ENCODE data around the gene NEAT1.

The NEAT1 gene

DNA sequence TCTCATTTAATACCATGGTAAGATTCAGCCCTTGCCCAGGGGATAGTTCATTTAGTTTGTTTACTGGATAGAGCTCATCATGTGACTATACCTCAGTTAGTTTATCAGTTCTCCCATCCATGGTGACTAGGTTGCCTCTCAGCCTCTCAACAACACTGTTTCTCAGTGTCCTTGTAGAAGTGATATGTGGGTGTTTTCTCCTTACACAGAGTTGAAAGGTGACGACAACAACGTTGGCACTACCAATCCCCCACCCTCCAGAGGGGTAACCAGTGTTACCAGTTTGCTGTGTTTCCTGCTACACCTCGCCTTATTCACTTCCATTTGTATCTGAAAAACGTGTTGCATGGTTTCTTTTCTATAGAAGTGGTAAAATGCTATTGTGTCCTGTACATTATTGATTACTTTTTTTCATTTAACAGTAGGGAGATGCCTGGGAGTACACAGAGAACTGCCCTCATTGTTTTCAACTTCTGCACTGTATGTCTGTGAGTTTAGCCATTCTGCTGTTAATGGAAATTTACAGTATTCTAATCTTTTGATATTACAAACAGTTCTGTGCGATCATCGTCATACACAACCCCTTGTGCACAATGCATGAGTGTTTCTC, 11.6 kb downstream of the NEAT1 start:
- DNase-seq (ENCODE audit: low read depth): no peak

DNA sequence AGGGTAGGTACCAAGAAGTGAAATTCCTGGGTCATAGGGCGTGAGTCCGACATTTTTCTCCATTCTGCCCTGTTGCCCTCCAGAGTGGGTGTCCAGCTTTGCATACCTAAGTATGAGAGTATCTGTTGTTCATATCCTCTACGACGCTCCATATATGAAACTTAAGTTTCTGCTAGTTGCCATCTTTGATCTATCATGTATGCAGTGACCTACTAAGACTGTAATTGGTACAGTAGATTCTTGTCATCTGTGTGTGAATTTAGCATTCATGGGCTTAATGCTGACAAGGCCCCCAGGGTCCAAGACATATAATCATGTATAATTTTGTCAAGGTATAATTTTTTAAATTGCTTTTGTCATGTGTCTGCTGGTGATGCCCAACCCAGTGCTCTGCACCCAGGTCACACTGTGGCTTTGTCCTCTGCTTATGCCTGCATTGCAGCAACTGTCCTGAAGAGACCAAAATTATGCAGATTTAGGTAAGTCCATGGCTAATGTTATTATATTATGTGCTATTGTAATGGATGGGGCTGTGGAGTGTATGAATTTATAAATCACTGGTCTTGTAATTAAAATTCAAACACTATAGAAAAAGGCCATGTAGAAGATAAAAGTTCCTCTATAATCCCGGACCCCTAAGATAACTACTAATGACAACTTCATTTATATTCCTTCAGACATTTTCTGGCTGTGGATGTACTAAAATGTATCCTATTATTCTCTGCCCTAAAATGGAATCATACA, 12.2 kb downstream of the NEAT1 start:
- DNase-seq (ENCODE audit: low read depth): no peak

DNA sequence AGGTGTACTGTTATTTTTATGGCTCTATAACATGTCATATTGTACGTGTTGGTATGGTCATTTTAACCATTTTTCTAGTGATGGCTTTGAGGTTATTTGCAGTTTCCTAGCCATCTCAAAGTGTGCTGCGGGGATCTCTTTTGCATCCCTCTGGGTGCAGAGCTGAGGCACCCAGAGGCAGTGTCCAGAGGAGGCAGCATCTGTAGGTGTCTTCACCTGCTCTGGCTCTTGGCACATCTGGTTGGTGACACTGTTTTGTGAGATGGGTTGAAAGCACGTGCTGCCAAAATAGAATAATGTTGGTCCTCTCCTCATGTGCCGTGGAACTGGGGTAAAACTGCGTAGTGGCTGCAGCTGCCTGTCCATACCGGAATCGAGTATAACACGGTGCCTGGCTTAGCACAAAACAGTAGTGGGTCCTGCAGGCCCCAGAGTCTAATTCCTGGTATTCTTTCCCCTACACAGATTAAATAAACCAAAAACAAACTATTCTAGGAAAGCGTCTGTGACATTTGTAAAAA, 12.9 kb downstream of the NEAT1 start:
- DNase-seq (ENCODE audit: low read depth): no peak

DNA sequence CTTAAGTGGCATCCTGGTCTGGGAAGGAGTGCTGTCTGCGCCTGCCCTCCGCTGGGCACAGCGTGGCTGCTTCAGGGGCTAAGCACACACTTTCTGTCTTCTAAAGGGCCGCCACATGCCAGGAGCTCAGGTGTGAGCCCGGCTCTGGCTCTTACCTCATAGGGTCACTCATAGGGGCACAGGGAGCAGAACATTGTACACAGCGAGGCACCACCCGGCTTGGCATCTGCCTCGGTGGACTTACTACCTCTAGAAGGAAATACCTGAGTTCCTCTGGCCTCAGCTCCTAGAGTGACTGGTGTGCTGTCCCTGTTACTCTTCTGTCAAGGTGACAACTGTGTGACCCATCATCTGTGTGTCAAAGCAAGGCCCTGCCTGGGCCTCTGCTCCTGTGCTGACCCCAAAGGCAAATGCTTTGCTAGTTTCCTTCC, 13.4 kb downstream of the NEAT1 start:
- no peak for DNase-seq (ENCODE audit: low read depth)

DNA sequence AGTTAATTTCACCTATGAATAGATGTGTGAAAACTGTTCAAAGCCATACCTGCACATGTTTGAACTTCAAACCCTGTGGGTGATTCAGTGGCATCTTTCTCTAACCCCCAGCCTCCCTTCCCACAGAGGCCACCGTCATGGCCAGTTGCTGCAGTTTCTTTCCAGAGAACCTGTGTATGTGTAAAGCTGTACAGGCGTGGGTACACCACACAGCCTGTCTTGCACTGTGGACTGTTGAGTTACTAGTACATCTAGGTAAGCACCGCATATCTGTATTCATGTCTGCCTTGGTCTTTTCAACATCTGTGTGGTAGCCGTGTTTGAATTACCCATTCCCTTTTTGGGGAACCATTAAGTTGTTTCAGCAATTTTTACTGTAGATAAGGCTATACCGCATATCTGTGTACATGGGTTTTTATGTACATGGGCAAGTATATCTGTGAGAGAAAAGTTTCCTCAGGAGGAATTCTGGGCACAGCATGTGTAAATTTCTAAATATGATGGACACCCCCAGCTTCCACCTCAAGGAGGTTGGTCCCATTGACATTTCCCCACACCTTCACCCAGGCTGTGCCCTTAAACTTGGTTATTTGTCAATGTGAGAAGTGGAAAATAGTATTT, 13.9 kb downstream of the NEAT1 start:
- no peak for DNase-seq (ENCODE audit: low read depth)

DNA sequence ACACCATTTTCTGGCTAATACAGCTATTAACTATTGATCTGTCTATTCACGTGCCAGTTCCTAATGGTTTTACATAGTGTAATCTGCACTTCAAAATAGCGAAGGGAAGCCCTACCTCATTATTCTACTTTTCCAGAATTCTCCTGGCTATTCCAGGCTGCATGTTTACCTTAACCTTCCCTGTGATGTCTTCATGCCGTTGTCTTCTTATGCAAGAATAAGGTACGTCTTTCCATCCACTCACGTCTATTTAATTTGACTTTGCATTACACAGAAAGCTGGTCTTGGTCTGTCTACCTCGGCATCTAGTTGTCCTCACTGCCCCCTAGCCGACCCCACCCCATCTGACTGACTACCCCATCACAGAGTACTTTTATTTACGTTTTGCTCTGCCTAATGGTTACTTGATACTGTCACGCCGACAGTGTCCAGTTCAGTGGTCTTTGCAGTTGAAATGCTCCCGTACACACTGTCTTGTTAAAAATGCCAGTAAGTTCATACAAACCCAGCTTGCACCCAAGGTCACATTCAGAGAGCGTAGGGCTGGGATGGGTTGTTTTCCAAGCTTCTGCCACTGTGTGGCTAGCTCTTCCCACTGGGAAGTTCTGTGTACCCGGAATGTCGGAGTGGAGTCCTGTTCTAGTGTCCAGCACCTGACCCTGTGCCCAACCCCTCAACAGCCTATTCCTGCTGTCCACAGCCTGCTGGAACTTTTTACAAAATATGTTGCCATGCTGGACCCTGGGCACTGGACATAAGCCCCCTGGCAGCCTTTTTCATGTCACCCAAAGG, 15.0 kb downstream of the NEAT1 start:
- no peak for DNase-seq (ENCODE audit: low read depth)

DNA sequence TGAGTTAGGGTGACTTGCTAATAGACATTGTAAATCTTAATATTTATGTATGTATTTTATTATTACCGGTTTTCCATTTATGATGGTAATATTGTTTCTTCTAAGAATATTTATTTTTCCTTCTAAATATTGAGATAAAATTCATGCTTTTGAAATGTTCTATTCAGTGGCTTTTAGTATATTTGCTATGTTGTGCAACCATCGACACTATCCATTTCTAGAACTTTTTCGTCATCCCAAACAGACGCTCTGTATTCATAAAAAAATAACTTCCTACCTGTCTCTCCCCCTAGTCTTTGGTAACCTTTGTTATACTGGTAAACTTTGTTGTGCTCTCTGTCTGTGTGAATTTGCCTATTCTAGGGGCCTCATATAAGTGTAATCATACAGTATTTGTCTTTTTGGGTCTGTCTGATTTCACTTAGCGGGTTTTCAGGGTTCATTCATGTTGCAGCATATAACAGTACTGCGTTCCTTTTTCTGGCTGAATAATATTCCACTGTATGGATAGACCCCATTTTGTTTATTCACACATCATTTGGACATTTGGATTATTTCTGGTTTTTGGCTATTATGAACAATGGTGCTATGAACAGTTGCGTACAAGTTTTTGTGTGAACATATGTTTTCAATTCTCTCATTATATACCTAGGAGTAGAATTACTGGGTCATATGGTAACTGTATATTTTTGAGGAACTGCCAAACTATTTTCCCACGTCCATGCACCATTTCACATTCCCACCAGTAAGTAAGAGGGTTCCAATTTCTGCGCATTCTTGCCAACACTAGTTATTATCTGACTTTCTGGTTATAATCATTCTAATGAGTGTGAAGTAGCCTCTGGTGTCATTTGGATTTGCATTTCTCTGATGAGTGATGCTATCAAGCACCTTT, 15.9 kb downstream of the NEAT1 start:
- no peak for DNase-seq (ENCODE audit: low read depth)

DNA sequence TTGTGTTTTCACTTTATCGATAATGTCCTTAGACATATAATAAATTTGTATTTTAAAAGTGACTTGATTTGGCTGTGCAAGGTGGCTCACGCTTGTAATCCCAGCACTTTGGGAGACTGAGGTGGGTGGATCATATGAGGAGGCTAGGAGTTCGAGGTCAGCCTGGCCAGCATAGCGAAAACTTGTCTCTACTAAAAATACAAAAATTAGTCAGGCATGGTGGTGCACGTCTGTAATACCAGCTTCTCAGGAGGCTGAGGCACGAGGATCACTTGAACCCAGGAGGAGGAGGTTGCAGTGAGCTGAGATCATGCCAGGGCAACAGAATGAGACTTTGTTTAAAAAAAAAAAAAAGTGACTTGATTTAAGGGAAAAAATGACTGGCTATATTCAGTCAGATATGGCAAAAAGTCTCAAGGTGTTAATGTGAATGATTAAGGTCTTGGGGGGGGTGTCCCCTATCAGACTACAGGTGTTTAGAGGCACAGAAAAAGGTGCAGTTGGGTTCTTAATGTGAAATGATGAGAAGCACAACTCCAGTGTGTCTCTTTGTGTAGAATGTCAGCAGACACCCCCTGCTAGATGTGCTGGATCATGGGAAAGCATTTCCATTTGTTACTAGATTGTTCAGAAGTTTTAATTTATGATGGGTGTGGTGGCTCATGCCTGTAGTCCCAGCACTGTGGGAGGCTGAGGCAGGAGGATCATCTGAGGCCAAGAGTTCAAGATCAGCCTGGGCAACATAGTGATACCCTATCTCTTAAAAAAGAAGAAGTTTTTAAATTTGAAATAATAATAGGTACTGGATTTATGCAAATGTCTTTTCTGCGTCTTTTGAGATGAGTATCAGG, 17.0 kb downstream of the NEAT1 start:
- DNase-seq (ENCODE audit: low read depth): no peak

DNA sequence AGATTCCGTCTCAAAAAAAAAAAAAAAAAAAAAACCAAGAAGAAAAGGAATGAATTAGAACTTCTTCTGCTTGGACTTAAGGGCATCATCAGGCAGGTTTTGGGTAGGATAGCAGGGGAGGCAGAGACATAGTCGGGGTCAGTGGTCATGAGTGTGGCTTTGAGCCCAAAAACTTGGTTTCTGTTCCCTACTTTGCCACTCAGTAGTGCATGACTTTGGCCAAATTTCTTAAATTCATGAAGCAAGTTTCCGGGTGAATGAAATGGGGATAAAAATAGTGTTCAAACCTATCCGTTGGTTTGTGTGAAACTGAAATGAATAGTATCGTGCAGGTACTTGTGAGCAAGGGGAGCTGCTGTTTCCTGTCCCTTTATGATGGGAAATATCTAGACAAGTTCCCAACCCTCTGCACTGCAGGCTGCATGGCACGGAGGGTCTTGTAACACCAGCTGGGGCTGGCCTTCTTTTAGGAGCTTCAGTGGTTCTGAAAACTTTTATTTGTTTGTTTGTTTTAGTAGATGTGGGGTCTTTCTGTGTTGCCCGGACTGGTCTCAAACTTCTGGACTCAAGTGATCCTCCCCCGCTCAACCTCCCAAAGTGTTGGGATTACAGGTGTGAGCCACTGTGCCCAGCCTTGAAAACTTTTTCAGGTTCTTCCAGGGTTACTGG, 18.4 kb downstream of the NEAT1 start:
- DNase-seq (ENCODE audit: low read depth): no peak

DNA sequence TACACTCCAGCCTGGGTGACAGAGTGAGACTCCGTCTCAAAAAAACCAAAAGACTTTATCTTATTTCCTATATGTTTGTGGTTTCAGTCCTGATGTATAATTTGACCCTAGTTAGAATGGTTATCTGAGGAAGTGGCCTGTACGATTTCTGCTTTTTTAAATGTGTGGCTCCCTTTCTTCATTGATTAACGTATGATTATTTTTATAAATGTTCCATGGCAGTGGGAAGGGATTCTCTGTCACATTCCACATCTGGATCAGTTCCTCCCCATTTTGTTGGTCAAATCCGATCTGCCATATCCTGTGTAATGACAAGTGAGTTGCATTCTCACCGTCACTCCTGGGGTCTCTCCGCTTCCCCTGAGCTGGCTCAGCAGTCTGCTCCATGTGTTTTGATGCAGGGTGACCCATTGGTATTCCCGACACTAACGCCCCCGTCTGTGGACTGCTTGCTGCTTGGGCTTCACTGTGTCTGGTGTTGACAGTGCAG, 20.3 kb downstream of the NEAT1 start:
- no peak for DNase-seq (ENCODE audit: low read depth)

DNA sequence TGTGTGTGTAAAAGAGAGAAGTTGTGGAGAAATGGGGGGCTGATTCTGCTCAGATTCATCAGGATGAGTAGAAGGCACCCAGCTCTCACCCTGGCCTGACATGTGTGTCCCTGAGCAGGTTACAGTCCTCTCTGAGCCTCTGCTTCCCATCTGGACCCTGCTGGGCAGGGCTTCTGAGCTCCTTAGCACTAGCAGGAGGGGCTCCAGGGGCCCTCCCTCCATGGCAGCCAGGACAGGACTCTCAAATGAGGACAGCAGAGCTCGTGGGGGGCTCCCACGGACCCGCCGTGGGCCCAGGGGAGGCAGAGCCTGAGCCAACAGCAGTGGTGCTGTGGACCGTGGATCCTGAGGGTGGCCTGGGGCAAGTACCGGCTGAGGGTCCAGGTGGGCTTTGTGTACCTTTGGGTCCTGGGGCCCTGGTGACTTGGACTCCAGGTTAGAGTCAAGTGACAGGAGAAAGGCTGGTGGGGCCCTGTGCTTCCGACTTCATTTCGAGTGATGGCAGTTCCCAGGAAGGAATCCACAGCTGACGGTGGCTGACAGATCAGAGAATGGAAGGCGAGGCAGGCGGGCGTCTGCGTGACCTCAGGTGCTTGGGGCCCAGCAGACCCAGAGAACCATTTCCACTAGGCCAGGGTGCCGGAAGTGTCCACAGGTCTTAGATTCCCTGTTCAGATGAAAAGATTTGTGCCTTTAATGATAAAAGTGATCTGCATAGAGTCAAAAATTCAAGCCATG, 21.9 kb downstream of the NEAT1 start:
- DNase-seq (ENCODE audit: low read depth): no peak

DNA sequence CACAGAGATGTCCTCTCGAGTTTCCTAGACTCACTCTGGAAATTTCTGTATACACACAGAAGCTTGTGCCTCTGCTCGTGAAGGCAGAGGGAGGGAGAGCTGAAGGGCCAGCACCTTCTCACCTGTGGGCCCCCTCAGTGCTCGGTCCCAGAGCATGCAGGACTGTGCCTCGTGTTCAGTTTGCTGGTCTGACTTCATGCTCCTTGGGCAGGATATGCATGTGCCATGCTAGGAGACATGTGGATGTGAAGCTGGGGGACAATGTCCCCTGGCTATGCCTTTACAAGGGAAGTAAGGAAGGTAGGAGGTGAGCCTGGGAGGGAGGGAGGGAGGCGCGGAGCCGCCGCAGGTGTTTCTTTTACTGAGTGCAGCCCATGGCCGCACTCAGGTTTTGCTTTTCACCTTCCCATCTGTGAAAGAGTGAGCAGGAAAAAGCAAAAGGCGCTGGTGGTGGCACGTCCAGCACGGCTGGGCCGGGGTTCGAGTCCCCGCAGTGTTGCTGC, 22.6 kb downstream of the NEAT1 start:
- no peak for DNase-seq (ENCODE audit: low read depth)

DNA sequence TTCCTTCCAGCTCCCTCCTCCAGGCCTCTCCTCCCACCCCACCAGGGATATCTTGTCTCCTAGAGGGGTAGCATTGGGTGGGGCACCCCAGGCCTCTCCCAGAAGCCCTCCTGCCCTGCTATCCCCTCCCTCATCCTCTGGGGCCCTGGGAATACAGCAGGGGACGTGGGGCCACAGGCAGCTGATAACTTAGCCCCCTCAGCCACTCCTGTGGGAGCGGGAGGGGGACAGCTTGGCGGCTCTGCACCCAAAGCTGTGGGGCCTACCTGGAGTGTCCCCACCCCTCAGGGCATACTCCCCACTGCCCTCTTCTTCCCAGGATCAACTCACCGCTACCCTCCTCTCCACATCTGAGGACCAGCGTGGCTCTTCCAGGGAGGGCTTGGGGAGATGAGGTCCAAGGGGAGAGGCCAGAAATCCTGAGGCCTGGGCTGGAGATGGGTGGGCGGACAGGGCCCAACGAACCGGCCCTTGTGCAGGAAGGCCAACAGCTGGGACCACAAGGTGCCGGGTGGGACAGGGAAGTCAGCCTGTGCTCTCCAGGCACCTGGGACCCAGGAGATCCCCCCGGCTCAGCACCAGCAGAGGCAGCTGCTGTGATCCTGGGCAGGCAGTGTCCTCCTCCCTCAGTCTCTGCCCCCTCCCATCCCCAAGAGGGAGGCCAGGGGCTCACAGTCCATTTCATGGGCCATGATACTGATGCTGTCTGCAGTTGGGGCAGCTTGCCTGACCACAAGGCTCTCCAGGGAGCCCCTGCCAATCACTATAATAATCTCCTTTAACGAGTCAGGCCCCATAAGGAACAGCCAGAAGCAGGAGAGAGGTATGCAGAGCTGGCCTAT, 23.2 kb downstream of the NEAT1 start:
- no peak for DNase-seq (ENCODE audit: low read depth)

DNA sequence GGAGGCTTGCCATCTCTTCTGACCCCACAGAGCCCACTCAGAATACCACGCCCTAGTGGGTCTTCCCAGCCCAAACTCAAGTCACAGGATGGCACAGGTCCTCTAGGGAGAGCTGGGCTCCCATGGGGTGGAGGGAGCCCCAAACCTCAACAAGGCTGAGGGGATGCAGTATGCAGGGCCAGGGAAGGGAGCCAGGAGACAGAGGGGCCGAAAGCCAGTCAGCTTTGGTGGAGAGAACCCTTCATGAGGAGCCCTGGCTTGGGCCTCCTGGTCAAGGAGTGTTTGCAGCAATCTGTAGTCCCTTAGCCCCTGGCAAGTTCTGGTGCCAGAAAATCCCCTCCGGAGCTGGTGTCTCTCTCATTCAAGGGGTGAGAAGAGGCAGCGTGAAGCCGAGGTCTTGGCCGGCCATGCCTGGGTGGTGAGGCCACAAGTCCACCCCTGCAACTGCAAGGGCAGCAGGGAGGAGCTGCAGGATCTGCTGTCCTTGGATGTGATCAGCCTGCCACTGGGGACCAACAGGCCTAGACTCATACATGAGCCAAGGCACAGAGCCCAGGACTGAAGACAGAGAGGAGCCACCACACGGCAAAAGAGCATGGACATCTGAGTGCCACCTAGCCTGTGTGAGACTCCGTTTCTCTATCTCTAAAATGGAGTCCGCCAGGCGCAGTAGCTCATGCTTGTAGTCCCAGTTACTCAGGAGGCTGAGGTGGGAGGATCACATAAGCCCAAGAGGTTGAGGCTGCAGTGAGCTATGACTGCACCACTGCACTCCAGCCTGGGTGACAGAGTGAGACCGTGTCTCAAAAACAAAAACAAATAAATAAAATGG, 24.1 kb downstream of the NEAT1 start:
- no peak for DNase-seq (ENCODE audit: low read depth)

DNA sequence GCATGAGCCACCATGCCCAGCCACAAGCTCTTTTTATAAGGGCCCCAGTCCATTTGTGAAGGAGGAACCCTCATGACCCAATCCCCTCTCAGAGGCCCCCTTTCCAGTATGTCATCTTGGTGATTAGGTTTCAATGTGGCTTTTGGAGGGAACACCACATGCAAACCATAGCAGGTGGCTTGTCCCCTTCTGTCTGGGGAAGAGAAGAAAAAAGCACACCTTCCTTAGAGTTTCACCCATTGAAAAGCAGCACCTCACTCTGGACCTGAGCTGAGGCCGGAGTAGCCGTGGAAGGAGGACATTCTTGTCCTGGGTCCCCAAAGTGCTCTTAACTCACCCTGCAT, 25.4 kb downstream of the NEAT1 start:
- no peak for DNase-seq (ENCODE audit: low read depth)

DNA sequence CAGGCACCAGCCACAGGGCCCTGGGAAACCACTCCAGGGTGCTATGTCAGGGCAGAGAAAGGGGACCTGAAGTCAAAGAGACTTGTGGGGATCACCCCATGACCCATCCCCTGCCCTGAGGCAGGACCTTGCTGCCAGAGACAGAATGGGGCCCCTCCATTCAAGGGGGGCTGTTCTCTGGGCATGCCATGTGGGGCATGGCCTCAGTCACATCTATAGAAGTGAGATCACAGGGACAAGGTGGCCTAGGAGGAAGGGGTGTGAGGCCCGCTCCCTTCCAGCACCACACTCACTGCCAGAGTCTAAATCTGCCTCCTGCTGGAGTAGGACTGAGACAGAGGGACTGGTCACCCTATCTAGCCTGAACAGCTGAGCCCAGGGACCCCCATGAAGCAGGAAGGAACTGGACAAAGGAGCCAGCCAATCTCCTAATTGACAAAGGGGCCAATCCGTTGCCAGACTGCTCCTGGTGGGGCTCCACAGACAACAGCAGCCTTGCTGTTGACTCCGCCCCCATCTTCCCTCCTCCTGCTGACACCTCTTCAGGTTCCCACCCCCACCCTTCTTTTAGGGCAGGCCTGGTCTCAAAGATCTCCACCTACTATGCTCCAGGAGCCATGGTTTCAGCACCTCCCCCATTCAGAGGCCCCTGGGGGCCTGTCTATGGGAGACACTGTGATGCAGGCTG, 26.0 kb downstream of the NEAT1 start:
- DNase-seq (ENCODE audit: low read depth): no peak
